Liver (tissue), 9 donors: ENCODE measurements around the gene AUH. TPM values are rescaled to one million over a fixed set of nuclear protein-coding genes. Genes with fewer than 3 reads are reported as not detected.

Source experiments
- DNase-seq: peaks from one replicate; pipeline ENCODE4 v3.0.0-alpha.2; 2017; ENCODE audit warnings: low spot score
- H3K27ac ChIP-seq, 2 donors: one replicate each; pipeline ENCODE4 v1.7.0; 2013; ENCODE audit warnings: inconsistent platforms in 2 of 2, low read length in 2 of 2, control low read depth in 1 of 2, low read depth in 1 of 2, mild to moderate bottlenecking in 1 of 2
- H3K27me3 ChIP-seq, 4 donors: one replicate each; pipeline versions ENCODE4 v1.6.1 to v1.7.0; 2013; ENCODE audit warnings: low read length in 3 of 4, inconsistent platforms in 1 of 4, mild to moderate bottlenecking in 1 of 4, moderate library complexity in 1 of 4; ENCODE audit not compliant: control insufficient read depth in 4 of 4, insufficient read depth in 4 of 4
- H3K36me3 ChIP-seq, 4 donors: one replicate each; pipeline versions ENCODE4 v1.6.1 to v1.7.0; 2013; ENCODE audit warnings: low read length in 3 of 4, mild to moderate bottlenecking in 3 of 4, low read depth in 1 of 4, moderate library complexity in 1 of 4; ENCODE audit not compliant: control insufficient read depth in 4 of 4, insufficient read depth in 3 of 4
- H3K4me1 ChIP-seq, 4 donors: one replicate each; pipeline versions ENCODE4 v1.6.1 to v1.7.0; 2013; ENCODE audit warnings: low read length in 3 of 4, mild to moderate bottlenecking in 3 of 4, moderate library complexity in 1 of 4; ENCODE audit not compliant: control insufficient read depth in 4 of 4, insufficient read depth in 4 of 4
- H3K4me3 ChIP-seq, 3 donors: one replicate each; pipeline versions ENCODE4 v1.6.1 to v1.7.0; 2013; ENCODE audit warnings: low read length in 3 of 3, control low read depth in 1 of 3, low read depth in 1 of 3, mild to moderate bottlenecking in 1 of 3
- H3K9ac ChIP-seq, 2 donors: one replicate each; pipeline ENCODE4 v1.7.0; 2013; ENCODE audit warnings: low read length in 2 of 2, mild to moderate bottlenecking in 2 of 2, moderate library complexity in 2 of 2, control low read depth in 1 of 2, low read depth in 1 of 2
- H3K9me3 ChIP-seq, 4 donors: one replicate each; pipeline versions ENCODE4 v1.6.1 to v1.7.0; 2013; ENCODE audit warnings: low read length in 3 of 4; ENCODE audit not compliant: control insufficient read depth in 4 of 4
- ATF3 ChIP-seq: IDR thresholded peaks from 2 replicates; pipeline ENCODE4 v1.6.1; 2016; ENCODE audit warnings: antibody characterized with exemption
- CTCF ChIP-seq: fragments of 150-350 bp; IDR thresholded peaks from 2 replicates; pipeline ENCODE4 v1.5.1; 2017; ENCODE audit warnings: improper control_type of control experiment, low read depth, low read length; ENCODE audit not compliant: missing input control
- FOXA1 ChIP-seq: IDR thresholded peaks from 2 replicates; pipeline ENCODE4 v1.6.1; 2016; ENCODE audit warnings: antibody characterized with exemption
- FOXA2 ChIP-seq: IDR thresholded peaks from 2 replicates; pipeline ENCODE4 v1.6.1; 2016; ENCODE audit warnings: antibody characterized with exemption
- HNF4A ChIP-seq, 2 donors: conservative IDR thresholded peaks; 2 replicates each; pipeline ENCODE4 v1.6.1; 2016; ENCODE audit warnings: antibody characterized with exemption in 2 of 2, mild to moderate bottlenecking in 2 of 2
- HNF4G ChIP-seq: IDR thresholded peaks from 2 replicates; pipeline ENCODE4 v1.6.1; 2016; ENCODE audit warnings: antibody characterized with exemption
- JUND ChIP-seq, 2 donors: IDR thresholded peaks; 2 replicates each; pipeline ENCODE4 v1.6.1; 2016; ENCODE audit warnings: antibody characterized with exemption in 2 of 2
- NR2F2 ChIP-seq: IDR thresholded peaks from 2 replicates; pipeline ENCODE4 v1.6.1; 2016; ENCODE audit warnings: antibody characterized with exemption
- RAD21 ChIP-seq, 2 donors: IDR thresholded peaks; 2 replicates each; pipeline ENCODE4 v1.6.1; 2016; ENCODE audit warnings: antibody characterized with exemption in 2 of 2, mild to moderate bottlenecking in 2 of 2
- REST ChIP-seq: IDR thresholded peaks from 2 replicates; pipeline ENCODE4 v1.6.1; 2016; ENCODE audit warnings: antibody characterized with exemption, mild to moderate bottlenecking
- RXRA ChIP-seq, 2 donors: IDR thresholded peaks; 2 replicates each; pipeline ENCODE4 v1.6.1; 2017 to 2018; ENCODE audit warnings: antibody characterized with exemption in 2 of 2, mild to moderate bottlenecking in 1 of 2
- SP1 ChIP-seq: IDR thresholded peaks from 2 replicates; pipeline ENCODE4 v1.6.1; 2018; ENCODE audit warnings: antibody characterized with exemption, mild to moderate bottlenecking
- YY1 ChIP-seq: IDR thresholded peaks from 2 replicates; pipeline ENCODE4 v1.6.1; 2016; ENCODE audit warnings: antibody characterized with exemption, mild to moderate bottlenecking
- ZBTB33 ChIP-seq: IDR thresholded peaks from 2 replicates; pipeline ENCODE4 v1.6.1; 2016; ENCODE audit warnings: antibody characterized with exemption
- WGBS: extraction: QIAGEN DNeasy Blood & Tissue Kit; methylation state at CpG from one replicate; pipeline ENCODE4 v1.1.7; 2013; 5-methylcytosine and 5-hydroxymethylcytosine counted together
- polyA plus RNA-seq, 2 donors: library from polyadenylated mRNA; stranded (reverse) in 1 of 2; unstranded in 1 of 2; fragments of 200-250 nt in 1 of 2; fragments of >200 nt in 1 of 2; fragmentation: Nextera tagmentation in 1 of 2; extraction: Ambion mirVana in 1 of 2; gene quantifications; one replicate each; pipeline versions ENCODE4 v1.2.1 to v1.2.3, GENCODE V29; 2013 to 2015
- total RNA-seq, 2 donors: library from RNA; depleted of rRNA; stranded (reverse); fragments of >200 nt; gene quantifications; one replicate each; pipeline ENCODE4 v1.2.3, GENCODE V29; 2014
- donor health status: healthy.
- donor health status: healthy.
- donor health status: healthy.
- donor health status: healthy.
- donor health status: healthy.

AUH gene
- total and polyA plus RNA-seq, 4 donors, result 12.1 to 30.0 (median 24.9) TPM

- H3K4me1 ChIP-seq, result no peaks in the 10 kb centered on the region
- H3K4me3 ChIP-seq, result no peak overlapping the region
- WGBS, result 72% methylated on average over 10 of the region's 10 CpGs
- no peaks in the 10 kb centered on the region for H3K36me3 ChIP-seq
- DNase-seq, result no peak
- H3K27me3 ChIP-seq, result no peaks in the 10 kb centered on the region
- no peak overlapping the region for H3K9ac ChIP-seq
- no peak overlapping the region for H3K27ac ChIP-seq
- H3K9me3 ChIP-seq, result no peaks in the 10 kb centered on the region
- TF ChIP-seq HNF4A (conservative IDR thresholded peaks at IDR 0.05), result peak; percentile 48 to 64
- TF ChIP-seq CTCF, result no peak
- TF ChIP-seq RXRA (IDR thresholded peaks at IDR 0.05), result peak; percentile 16 to 18
- peak in 1 of 2 donors; percentile 26 for TF ChIP-seq RAD21 (IDR thresholded peaks at IDR 0.05)
Measured at GRCh38 chr9:91185193-91185886, 176.4 kb downstream of the AUH start.

- no peak for DNase-seq
- Histone ChIP-seq H3K9me3 (no peaks in the 10 kb centered on the region), H3K9ac (no peak overlapping the region), H3K36me3 (no peaks in the 10 kb centered on the region), H3K4me1 (no peaks in the 10 kb centered on the region), H3K4me3 (no peak overlapping the region), H3K27me3 (no peaks in the 10 kb centered on the region), H3K27ac (no peak overlapping the region)
- WGBS, result 75% methylated on average over 12 of the region's 12 CpGs
- TF ChIP-seq JUND (IDR thresholded peaks at IDR 0.05) (peak; percentile 30 to 41), RXRA (IDR thresholded peaks at IDR 0.05) (peak in 1 of 2 donors; percentile 20), HNF4A (conservative IDR thresholded peaks at IDR 0.05) (peak in 1 of 2 donors; percentile 22), NR2F2 (no peak), REST (no peak), ATF3 (peak; percentile 84), YY1 (peak; percentile 52), RAD21 (IDR thresholded peaks at IDR 0.05) (peak; percentile 13 to 52)
Measured at GRCh38 chr9:91182429-91183225, 179.1 kb downstream of the AUH start.

GRCh38 chr9:91181541-91181940 is 180.2 kb downstream of the AUH start:
- H3K27ac ChIP-seq, result no peak overlapping the region
- no peaks in the 10 kb centered on the region for H3K36me3 ChIP-seq
- H3K9me3 ChIP-seq, result no peaks in the 10 kb centered on the region
- H3K4me3 ChIP-seq, result no peak overlapping the region
- 97% methylated on average over 8 of the region's 8 CpGs for WGBS
- no peak for DNase-seq
- H3K9ac ChIP-seq, result no peak overlapping the region
- H3K27me3 ChIP-seq, result no peaks in the 10 kb centered on the region
- no peaks in the 10 kb centered on the region for H3K4me1 ChIP-seq
- TF ChIP-seq ZBTB33, result no peak
- no peak for TF ChIP-seq YY1
- TF ChIP-seq SP1, result no peak
- no peak for TF ChIP-seq RXRA (IDR thresholded peaks at IDR 0.05)
- TF ChIP-seq JUND (IDR thresholded peaks at IDR 0.05), result no peak
- no peak for TF ChIP-seq FOXA2
- no peak for TF ChIP-seq FOXA1
- TF ChIP-seq ATF3, result no peak
- no peak for TF ChIP-seq NR2F2
- no peak for TF ChIP-seq HNF4A (conservative IDR thresholded peaks at IDR 0.05)
- no peak for TF ChIP-seq HNF4G
- TF ChIP-seq RAD21 (IDR thresholded peaks at IDR 0.05), result no peak
